IMR-90 (cell line): ENCODE measurements around the gene JADE2. TPM values are rescaled to one million over a fixed set of nuclear protein-coding genes. Genes with fewer than 3 reads are reported as not detected.

Source experiments
- ATAC-seq: fragments of 200-7000 bp; cut with Tn5 transposase; 2 replicates; pipeline ENCODE4 v1.9.1; 2020; ENCODE audit warnings: low read depth, mild to moderate bottlenecking, moderate library complexity
- BruUV-seq: library from RNA; stranded (reverse); fragments of 400-500 nt; replicated peaks from 2 replicates; lab custom pipeline; 2021; lab: Mats Ljungman, UMichigan
- CTCF ChIA-PET: fragments of 300-600 bp; formaldehyde crosslinking; extraction: SDS; loops from one replicate; lab custom pipeline; 2021; ENCODE audit warnings: antibody characterized with exemption; lab: Yijun Ruan, JAX
- POLR2A ChIA-PET: fragments of 300-600 bp; sonication (Branson Sonifier 250); formaldehyde crosslinking; loops from one replicate; lab custom pipeline; 2022; ENCODE audit warnings: antibody characterized with exemption; ENCODE audit not compliant: unreplicated experiment; lab: Charles Lee
- DNase-seq: peaks from one replicate; pipeline ENCODE4 v3.0.0; 2013
- H2AFZ ChIP-seq: replicated peaks from 2 replicates; pipeline ENCODE3; 2013; ENCODE audit warnings: low read length, mild to moderate bottlenecking; ENCODE audit not compliant: poor library complexity
- H2AK5ac ChIP-seq: 2 replicates; pipeline ENCODE4 v1.6.1; 2013; ENCODE audit warnings: low read depth, low read length, inconsistent platforms
- H2AK9ac ChIP-seq: replicated peaks from 2 replicates; pipeline ENCODE3; 2013; ENCODE audit warnings: mild to moderate bottlenecking, low read depth, low read length, moderate library complexity; ENCODE audit not compliant: poor library complexity
- H2BK120ac ChIP-seq: 2 replicates; pipeline ENCODE4 v1.6.1; 2013; ENCODE audit warnings: low read depth, low read length, inconsistent platforms
- H2BK15ac ChIP-seq: 3 replicates; pipeline ENCODE4 v1.6.1; 2013; ENCODE audit warnings: low read depth, low read length, inconsistent platforms
- H2BK20ac ChIP-seq: 2 replicates; pipeline ENCODE4 v1.6.1; 2013; ENCODE audit warnings: low read depth, mild to moderate bottlenecking, inconsistent platforms, low read length, moderate library complexity
- H2BK5ac ChIP-seq: 2 replicates; pipeline ENCODE4 v1.6.1; 2013; ENCODE audit warnings: mild to moderate bottlenecking, low read depth, low read length, inconsistent platforms; ENCODE audit not compliant: poor library complexity, severe bottlenecking
- H3K14ac ChIP-seq: replicated peaks from 2 replicates; pipeline ENCODE4 v1.6.1; 2013; ENCODE audit warnings: low read depth, low read length, inconsistent platforms
- H3K18ac ChIP-seq: 2 replicates; pipeline ENCODE4 v1.6.1; 2013; ENCODE audit warnings: low read depth, low read length, control low read depth
- H3K23ac ChIP-seq: 2 replicates; pipeline ENCODE4 v1.6.1; 2013; ENCODE audit warnings: low read depth, low read length, inconsistent platforms
- H3K27ac ChIP-seq: 2 replicates; pipeline ENCODE4 v1.5.1; 2013; ENCODE audit warnings: mild to moderate bottlenecking, control low read depth, low read length; ENCODE audit not compliant: insufficient read depth
- H3K27me3 ChIP-seq: 2 replicates; pipeline ENCODE4 v1.6.1; 2013; ENCODE audit warnings: low read length; ENCODE audit not compliant: control insufficient read depth, insufficient read depth
- H3K36me3 ChIP-seq: 2 replicates; pipeline ENCODE4 v1.6.1; 2013; ENCODE audit warnings: low read length, mixed read lengths; ENCODE audit not compliant: control insufficient read depth, insufficient read depth
- H3K4ac ChIP-seq: 2 replicates; pipeline ENCODE4 v1.6.1; 2013; ENCODE audit warnings: low read depth, low read length, inconsistent platforms
- H3K4me1 ChIP-seq: 2 replicates; pipeline ENCODE4 v1.6.1; 2013; ENCODE audit warnings: low read length, mixed read lengths; ENCODE audit not compliant: control insufficient read depth, insufficient read depth
- H3K4me2 ChIP-seq: 2 replicates; pipeline ENCODE4 v1.6.1; 2013; ENCODE audit warnings: low read depth, mild to moderate bottlenecking, control low read depth, low read length, moderate library complexity
- H3K4me3 ChIP-seq: 2 replicates; pipeline ENCODE4 v1.5.1; 2013; ENCODE audit warnings: low read depth, mild to moderate bottlenecking, control low read depth, low read length, moderate library complexity; ENCODE audit not compliant: insufficient read depth
- H3K56ac ChIP-seq: 2 replicates; pipeline ENCODE4 v1.6.1; 2013; ENCODE audit warnings: low read length, inconsistent platforms; ENCODE audit not compliant: insufficient read depth; ENCODE audit errors: extremely low read depth
- H3K79me1 ChIP-seq, 2 experiments: 2 replicates each; pipeline ENCODE4 v1.6.1; 2013; ENCODE audit warnings: low read length in 2 of 2, inconsistent platforms in 1 of 2, low read depth in 1 of 2
- H3K9ac ChIP-seq: 2 replicates; pipeline ENCODE4 v1.6.1; 2013; ENCODE audit warnings: low read depth, low read length, control low read depth
- H3K9me1 ChIP-seq: 2 replicates; pipeline ENCODE4 v1.6.1; 2013; ENCODE audit warnings: low read length, inconsistent platforms; ENCODE audit not compliant: insufficient read depth
- H3K9me3 ChIP-seq: 2 replicates; pipeline ENCODE4 v1.6.1; 2013; ENCODE audit warnings: low read length; ENCODE audit not compliant: control insufficient read depth, insufficient read depth
- H4K20me1 ChIP-seq: 2 replicates; pipeline ENCODE4 v1.6.1; 2013; ENCODE audit warnings: low read length, inconsistent platforms; ENCODE audit not compliant: insufficient read depth
- H4K5ac ChIP-seq: 2 replicates; pipeline ENCODE4 v1.6.1; 2013; ENCODE audit warnings: mild to moderate bottlenecking, low read depth, low read length, control low read depth
- H4K8ac ChIP-seq, 2 experiments: 2 replicates each; pipeline ENCODE4 v1.6.1; 2013; ENCODE audit warnings: low read depth in 2 of 2, low read length in 2 of 2, control low read depth in 1 of 2, inconsistent platforms in 1 of 2
- H4K91ac ChIP-seq: 2 replicates; pipeline ENCODE4 v1.6.1; 2013; ENCODE audit warnings: low read depth, low read length, inconsistent platforms; ENCODE audit not compliant: insufficient read depth
- CEBPB ChIP-seq: IDR thresholded peaks from 2 replicates; pipeline ENCODE4 v1.6.1; 2012; ENCODE audit warnings: low read depth, low read length, improper control_type of control experiment
- ELK1 ChIP-seq: fragments of 150-350 bp; IDR thresholded peaks from 2 replicates; pipeline ENCODE4 v1.6.1; 2016; ENCODE audit warnings: low read depth, mild to moderate bottlenecking, low read length, moderate library complexity, borderline replicate concordance
- FOS ChIP-seq: fragments of 150-350 bp; IDR thresholded peaks from 2 replicates; pipeline ENCODE4 v1.6.1; 2016; ENCODE audit warnings: low read depth, low read length
- MAZ ChIP-seq: IDR thresholded peaks from 2 replicates; pipeline ENCODE4 v1.6.1; 2012; ENCODE audit warnings: low read depth, mild to moderate bottlenecking, low read length, improper control_type of control experiment, moderate library complexity, borderline replicate concordance
- NFE2L2 ChIP-seq: fragments of 150-350 bp; IDR thresholded peaks from 2 replicates; pipeline ENCODE4 v1.6.1; 2016; ENCODE audit warnings: low read depth, mild to moderate bottlenecking, low read length
- RCOR1 ChIP-seq: IDR thresholded peaks from 2 replicates; pipeline ENCODE4 v1.6.1; 2012; ENCODE audit warnings: mild to moderate bottlenecking, low read length, improper control_type of control experiment; ENCODE audit not compliant: insufficient replicate concordance
- USF2 ChIP-seq: fragments of 150-350 bp; IDR thresholded peaks from 2 replicates; pipeline ENCODE4 v1.6.1; 2017; ENCODE audit warnings: mild to moderate bottlenecking, antibody characterized with exemption, low read length, low read depth
- WGBS, 2 experiments: methylation state at CpG; one replicate each; pipeline versions ENCODE4 v1.1.5 to v1.1.7; 2013; ENCODE audit warnings: missing lambda C conversion rate in 2 of 2; ENCODE audit not compliant: insufficient read length in 1 of 2; ENCODE audit errors: extremely low coverage in 2 of 2; 5-methylcytosine and 5-hydroxymethylcytosine counted together
- dilution Hi-C: fragments of 300-500 bp; cut with HindIII; formaldehyde crosslinking; loops from one replicate; pipeline ENCODE4 v1.14.3; 2018; ENCODE audit warnings: low sequenced_read_pairs; ENCODE audit not compliant: unreplicated experiment
- in situ Hi-C: fragments of 300-500 bp; cut with MboI; formaldehyde crosslinking; loops from 3 replicates; pipeline ENCODE4 v1.14.3; 2019; ENCODE audit warnings: low sequenced_read_pairs, inconsistent platforms, mixed read lengths
- intact Hi-C: fragments of 100-400 bp; cut with micrococcal nuclease; formaldehyde crosslinking; loops from 2 replicates; pipeline ENCODE4 v1.10.0; 2022
- polyA plus RNA-seq, 3 experiments: library from polyadenylated mRNA; depleted of rRNA; stranded (reverse); fragments of >200 nt; gene quantifications; 2 replicates each; pipeline ENCODE4 v1.2.3, GENCODE V29; 2012; ENCODE audit warnings: low replicate concordance in 1 of 3
- total RNA-seq: library from RNA; depleted of rRNA; stranded (reverse); fragments of >200 nt; gene quantifications from 2 replicates; pipeline ENCODE4 v1.2.3, GENCODE V29; 2012

Gene JADE2
- total and polyA plus RNA-seq, 2 of the 4 experiments (the other 2 are of a cell fraction) = 13.3 to 14.9 TPM

GRCh38 chr5:134477462-134478245 lies 47.8 kb upstream of the JADE2 start:
- Histone ChIP-seq H3K4me3 (no peak overlapping the region), H4K5ac (no peak overlapping the region), H2AK9ac (no peak overlapping the region), H2BK20ac (no peak overlapping the region), H4K20me1 (no peaks in the 10 kb centered on the region), H2AK5ac (no peak overlapping the region), H3K27me3 (no peaks in the 10 kb centered on the region), H3K27ac (no peak overlapping the region), H3K4me1 (no peaks in the 10 kb centered on the region), H2BK120ac (no peak overlapping the region), H3K4me2 (no peak overlapping the region), H4K8ac (no peak overlapping the region), H3K79me1 (no peaks in the 10 kb centered on the region), H3K9me3 (no peaks in the 10 kb centered on the region), H3K14ac (no peak overlapping the region), H3K9ac (no peak overlapping the region), H3K4ac (no peak overlapping the region), H2AFZ (no peak overlapping the region), H3K18ac (no peak overlapping the region), H3K36me3 (no peaks in the 10 kb centered on the region), H4K91ac (no peak overlapping the region), H3K23ac (no peak overlapping the region), H3K56ac (no peak overlapping the region), H2BK5ac (no peak overlapping the region), H2BK15ac (no peak overlapping the region), H3K9me1 (no peaks in the 10 kb centered on the region)
- POLR2A ChIA-PET = no interaction called here
- CTCF ChIA-PET = no interaction called here
- no peak for ATAC-seq
- no CpG with 5 or more reads among the region's 14 CpGs for WGBS, 2 experiments
- DNase-seq = no peak
- intact Hi-C loops (no loop called here), in situ Hi-C loops (no loop called here), dilution Hi-C loops (no loop called here)
- BruUV-seq = no TSS peak
- TF ChIP-seq CEBPB (no peak), MAZ (no peak), RCOR1 (no peak), FOS (no peak), NFE2L2 (no peak), USF2 (no peak), ELK1 (no peak)
